Stimulated activated CD4-positive, alpha-beta T cell treated with anti-CD3 and anti-CD28 coated beads, TNF-alpha, amount 100 ng/mL, for 4 hours (primary cell): ENCODE measurements around the gene RPS3A.
"Not testable (repeated sequence)": the region's sequence is repeated elsewhere in the genome, so short reads cannot be mapped to it uniquely, and the experiment has no call there.

Experiments used
- DNase-seq, 3 experiments: peaks; one replicate each; pipeline ENCODE4 v3.0.0-alpha.2; 2020; ENCODE audit warnings: low read depth in 3 of 3

The RPS3A gene

GRCh38 chr4:151114986-151115385 is 15.6 kb downstream of the RPS3A start:
- no peak for DNase-seq

GRCh38 chr4:151117371-151117962 is 18.0 kb downstream of the RPS3A start:
- peak in 1 of 3 experiments; percentile 28 for DNase-seq

GRCh38 chr4:151129796-151130195 is 30.4 kb downstream of the RPS3A start:
- DNase-seq, result no peak

GRCh38 chr4:151133311-151133710 is 33.9 kb downstream of the RPS3A start:
- no peak for DNase-seq

GRCh38 chr4:151136048-151136447 is 36.6 kb downstream of the RPS3A start:
- not testable (repeated sequence) for DNase-seq

- DNase-seq, result no peak
These were observed 40.4 kb downstream of the RPS3A start for GRCh38 chr4:151139814-151140213.

GRCh38 chr4:151142758-151143157 is 43.3 kb downstream of the RPS3A start:
- no peak for DNase-seq

GRCh38 chr4:151143162-151143561 is 43.7 kb downstream of the RPS3A start:
- no peak for DNase-seq

GRCh38 chr4:151143811-151144210 is 44.4 kb downstream of the RPS3A start:
- DNase-seq, result no peak

- no peak for DNase-seq
These were observed 45.1 kb downstream of the RPS3A start for GRCh38 chr4:151144329-151145072.

- no peak for DNase-seq
These were observed 47.6 kb downstream of the RPS3A start for GRCh38 chr4:151147000-151147399.

- no peak for DNase-seq
These were observed 48.8 kb downstream of the RPS3A start for GRCh38 chr4:151148261-151148660.

GRCh38 chr4:151150821-151151580 is 51.6 kb downstream of the RPS3A start:
- DNase-seq, result no peak

- DNase-seq, result no peak
These were observed 52.6 kb downstream of the RPS3A start for GRCh38 chr4:151152028-151152427.

- no peak for DNase-seq
These were observed 54.2 kb downstream of the RPS3A start for GRCh38 chr4:151153585-151153984.
